ENCODE data around the gene PET117.
A peak's percentile ranks its signal among the peaks of the same experiment; 100 is the strongest.
"Not testable (repeated sequence)": the region's sequence is repeated elsewhere in the genome, so short reads cannot be mapped to it uniquely, and the experiment has no call there.

PET117 gene, protein sequence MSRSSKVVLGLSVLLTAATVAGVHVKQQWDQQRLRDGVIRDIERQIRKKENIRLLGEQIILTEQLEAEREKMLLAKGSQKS

DNA sequence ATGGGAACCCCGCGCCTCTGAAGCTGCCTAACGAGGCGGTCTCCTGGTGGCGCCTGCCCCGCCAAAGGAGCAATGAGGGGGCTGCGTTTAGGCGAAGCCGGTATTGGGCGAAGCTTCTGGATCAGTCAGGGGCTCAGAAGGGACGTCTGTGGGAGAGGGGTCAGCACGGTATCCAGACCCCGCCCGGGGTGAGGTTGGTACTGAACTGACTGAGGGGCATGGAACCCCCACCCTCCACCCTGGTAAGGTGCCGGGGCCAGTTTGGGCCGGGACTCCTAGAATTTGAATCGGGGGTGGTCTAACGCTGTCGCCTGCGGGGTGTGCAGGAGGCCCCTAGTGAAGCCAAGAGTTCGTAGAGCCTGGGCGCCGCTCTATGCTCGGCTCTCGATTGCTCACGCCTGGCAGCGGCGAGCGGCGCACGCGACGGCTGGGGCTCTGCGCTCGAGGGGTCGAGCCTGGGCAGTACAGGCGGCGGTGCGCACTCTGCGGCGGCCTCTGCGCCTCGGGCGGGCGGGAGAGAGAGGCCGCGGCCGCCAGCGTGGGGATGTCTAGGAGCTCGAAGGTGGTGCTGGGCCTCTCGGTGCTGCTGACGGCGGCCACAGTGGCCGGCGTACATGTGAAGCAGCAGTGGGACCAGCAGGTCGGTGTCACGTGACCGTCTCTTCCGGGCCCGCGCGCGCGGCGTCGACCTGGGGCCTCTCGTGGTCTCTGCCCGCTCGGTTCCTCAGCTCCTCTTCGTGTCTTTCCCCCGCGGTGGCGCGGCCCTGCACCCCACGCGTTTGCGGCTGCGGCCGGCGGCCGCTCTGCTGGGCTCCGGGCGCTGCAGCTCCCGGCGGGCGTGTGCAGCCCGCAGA, at the start of gene PET117, which contains the start of gene KAT14:
PET117 (plus strand) TSS at position 452 of the 854 bp plus-strand sequence; CDS start at position 545, 93 bp downstream.
KAT14 (plus strand) TSS at position 452 of the 854 bp plus-strand sequence. CDS start 4,798 bp downstream, outside the sequence.
- peak; percentile 76 to 85 for DNase-seq (ENCODE audit: extremely low read depth in 1 of 2, low read depth in 1 of 2)

DNA sequence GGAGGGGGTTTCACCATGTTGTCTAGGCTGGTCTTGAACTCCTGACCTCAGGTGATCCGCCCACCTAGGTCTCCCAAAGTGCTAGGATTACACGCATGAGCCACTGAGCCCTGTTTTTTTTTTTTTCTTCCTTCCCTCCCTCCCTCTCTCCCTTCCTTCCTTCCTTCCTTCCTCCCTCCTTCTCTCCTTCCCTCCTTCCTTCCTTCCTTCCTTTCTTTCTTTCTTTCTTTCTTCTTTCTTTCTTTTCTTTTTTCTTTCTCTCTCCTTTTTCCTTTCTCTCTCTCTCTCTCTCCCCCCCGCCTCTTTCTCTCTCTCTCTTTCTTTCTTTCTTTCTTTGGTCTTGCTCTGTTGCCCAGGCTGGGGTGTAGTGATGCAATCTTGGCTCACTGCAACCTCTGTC, 49.4 kb upstream of the PET117 start:
- DNase-seq (ENCODE audit: extremely low read depth in 1 of 2, low read depth in 1 of 2): not testable (repeated sequence)

DNA sequence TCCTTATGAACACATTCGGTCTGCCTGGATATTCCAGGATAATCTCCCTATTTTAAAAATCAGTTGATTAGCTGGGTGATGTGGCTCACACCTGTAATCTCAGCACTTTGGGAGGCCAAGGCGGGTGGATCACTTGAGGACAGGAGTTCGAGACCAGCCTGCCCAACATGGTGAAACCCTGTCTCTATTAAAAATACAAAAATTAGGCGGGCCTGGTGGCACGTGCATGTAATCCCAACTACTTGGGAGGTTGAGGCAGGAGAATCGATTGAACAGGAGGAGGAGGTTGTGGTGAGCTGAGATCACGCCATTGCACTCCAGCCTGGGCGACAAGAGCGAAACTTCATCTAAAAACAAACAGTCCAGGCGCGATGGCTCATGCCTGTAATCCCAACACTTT, 48.8 kb upstream of the PET117 start:
- not testable (repeated sequence) for DNase-seq (ENCODE audit: extremely low read depth in 1 of 2, low read depth in 1 of 2)

DNA sequence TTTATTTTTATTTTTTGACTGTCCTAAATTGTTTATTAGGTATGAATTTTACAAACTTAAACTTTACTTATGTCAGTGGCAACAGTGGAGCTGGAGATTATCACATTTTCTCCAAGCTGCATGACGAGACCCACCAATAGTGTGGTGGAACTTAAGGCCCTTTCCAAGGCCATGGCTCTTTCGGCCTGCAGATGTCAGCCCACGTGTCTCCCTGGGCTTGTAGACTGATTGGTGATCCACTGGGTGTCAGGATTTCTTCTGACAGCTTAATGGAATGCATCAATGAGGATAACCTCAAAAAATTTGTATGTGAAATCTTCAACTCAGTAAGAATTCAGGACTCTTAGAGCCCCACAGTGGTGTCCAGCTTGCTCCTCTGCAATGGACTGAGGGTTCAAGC, 47.6 kb upstream of the PET117 start:
- DNase-seq (ENCODE audit: extremely low read depth in 1 of 2, low read depth in 1 of 2): no peak

DNA sequence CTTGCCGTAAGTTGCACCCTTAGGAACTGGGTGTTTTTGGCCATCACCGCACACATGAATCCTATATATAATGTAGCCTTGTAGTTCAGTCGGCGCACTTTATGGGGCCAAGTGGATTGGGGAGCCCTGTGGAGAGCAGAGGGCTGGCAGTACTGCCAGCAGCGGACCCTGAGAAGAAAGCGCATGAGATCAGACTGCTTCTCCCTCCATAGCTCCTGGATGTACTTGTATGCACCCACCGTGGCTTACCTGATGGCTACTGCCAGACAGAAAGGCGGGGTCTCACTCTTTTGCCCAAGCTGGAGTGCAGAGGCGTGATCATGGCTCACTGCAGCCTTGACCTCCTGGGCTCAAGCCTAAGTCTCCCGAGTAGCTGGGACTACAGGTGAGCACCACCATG, 47.2 kb upstream of the PET117 start:
- no peak for DNase-seq (ENCODE audit: extremely low read depth in 1 of 2, low read depth in 1 of 2)

DNA sequence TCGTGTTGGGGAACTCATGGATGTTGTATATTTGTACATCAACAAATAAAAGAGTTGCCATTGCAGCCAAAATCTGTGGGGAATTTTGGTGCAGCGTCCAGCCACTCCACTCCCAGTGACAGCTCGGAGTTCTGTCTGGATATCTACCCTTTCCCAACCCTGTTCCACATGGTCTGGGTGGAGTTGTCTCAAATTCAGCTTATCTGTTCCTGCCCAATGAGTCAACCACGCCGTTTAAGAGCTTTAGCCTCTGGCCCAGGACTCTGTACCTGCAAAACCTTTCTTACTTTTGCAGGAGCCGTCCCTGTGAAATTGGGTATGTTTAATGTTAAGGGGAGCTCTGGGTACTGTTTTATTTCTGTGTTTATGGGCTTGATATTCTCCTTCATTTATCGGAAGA, 46.0 kb upstream of the PET117 start:
- no peak for DNase-seq (ENCODE audit: extremely low read depth in 1 of 2, low read depth in 1 of 2)

DNA sequence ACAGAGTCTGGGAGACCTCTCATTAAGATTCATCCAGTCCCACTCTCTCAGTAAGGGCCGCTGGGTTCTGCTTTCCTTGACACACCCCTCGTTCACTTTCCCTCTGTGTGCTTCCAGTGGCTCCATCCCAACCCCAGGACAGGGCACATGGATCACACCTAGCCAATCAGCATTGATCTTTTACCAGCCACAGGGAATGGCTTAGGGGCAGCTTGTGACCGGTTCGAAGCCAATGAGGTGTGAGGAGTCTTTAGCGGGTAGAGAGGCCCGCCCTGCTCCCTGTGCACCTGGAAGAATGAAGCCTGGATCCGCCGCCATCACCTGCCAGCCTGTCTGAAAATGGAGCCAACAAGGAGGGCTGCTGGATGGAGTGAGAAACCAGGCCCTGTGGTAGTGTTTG, 44.8 kb upstream of the PET117 start:
- DNase-seq (ENCODE audit: extremely low read depth in 1 of 2, low read depth in 1 of 2): no peak

DNA sequence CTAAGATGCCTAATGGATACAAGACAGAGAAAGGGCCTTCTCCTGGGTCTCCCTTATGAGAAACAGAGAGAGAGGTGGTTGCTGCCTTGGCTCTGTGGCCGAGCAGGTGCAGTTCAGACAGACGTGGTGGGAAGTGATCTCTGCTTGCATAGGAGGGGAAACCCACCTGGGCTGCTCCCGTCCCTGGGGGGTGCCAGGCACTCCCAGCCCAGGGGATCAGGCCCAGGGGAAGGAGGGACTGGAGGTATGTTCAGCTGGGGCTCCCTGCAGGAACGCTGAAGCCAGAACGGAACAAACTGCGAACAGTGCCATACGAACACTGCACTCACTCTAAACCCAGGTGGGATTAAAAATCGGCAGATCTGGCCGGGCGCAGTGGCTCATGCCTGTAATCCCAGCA, 44.3 kb upstream of the PET117 start:
- DNase-seq (ENCODE audit: extremely low read depth in 1 of 2, low read depth in 1 of 2): no peak

DNA sequence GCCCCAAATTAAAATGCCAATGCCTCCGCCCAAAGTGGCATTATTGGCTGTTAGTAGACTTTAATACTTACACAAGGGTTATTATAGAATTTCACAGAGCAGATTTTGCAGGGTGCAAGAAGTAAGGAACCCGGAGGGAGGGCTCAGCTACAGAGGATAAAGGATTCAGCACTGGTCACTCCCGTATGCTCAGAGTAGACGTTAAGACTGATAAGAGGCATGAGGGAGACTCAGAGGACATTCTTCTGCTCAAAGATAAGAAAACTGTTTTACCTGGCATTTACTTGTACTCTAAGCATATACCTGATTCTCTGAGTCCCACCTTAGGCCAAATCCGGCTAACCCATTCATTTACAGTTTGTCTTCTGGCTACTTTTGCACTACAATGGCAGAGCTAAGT, 43.5 kb upstream of the PET117 start:
- no peak for DNase-seq (ENCODE audit: extremely low read depth in 1 of 2, low read depth in 1 of 2)

DNA sequence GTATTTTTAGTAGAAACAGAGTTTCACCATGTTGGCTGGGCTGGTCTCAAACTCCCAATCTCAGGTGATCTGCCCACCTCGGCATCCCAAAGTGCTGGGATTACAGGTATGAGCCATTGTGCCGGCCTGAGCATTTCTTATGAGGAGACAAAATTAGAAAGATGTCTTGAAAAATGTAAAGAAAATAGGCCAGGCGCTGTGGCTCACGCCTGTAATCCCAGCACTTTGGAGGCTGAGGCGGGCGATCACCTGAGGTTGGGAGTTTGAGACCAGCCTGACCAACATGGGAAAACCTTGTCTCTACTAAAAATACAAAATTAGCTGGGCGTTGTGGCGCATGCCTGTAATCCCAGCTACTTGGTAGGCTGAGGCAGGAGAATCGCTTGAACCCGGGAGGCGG, 37.1 kb upstream of the PET117 start:
- not testable (repeated sequence) for DNase-seq (ENCODE audit: extremely low read depth in 1 of 2, low read depth in 1 of 2)

DNA sequence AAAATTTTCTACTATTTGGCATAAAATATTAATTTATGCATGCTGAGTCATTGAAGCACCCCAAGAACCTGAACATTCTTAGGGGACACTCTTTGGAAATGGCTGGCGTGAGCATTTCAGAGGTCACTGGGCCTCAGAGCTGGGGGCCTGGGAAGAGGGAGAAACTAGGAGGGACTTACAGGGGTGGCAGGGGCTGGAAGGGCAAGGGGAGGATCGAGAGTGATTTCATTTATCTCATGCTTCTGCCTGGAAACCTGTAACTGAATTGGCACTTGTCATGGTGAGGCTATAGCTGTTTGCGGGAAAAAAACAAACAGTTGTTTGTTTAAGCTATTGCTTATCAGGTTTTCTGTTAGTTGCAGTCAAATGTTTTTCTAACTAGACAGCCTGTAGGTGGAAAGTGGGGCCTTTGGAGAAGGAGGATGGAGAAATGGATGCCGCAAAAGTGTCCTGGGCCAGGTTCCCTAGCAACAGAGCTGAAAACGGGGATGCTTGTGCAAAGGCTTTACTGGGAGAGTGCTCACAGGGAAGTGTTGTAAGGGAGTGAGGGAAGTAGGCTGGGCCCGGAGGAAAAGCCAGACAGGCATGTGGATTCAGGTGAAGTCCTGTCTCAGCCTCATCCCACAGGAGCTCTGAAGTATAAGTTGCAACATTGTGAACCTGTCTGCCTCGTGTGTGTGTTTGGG, 36.4 kb upstream of the PET117 start:
- no peak for DNase-seq (ENCODE audit: extremely low read depth in 1 of 2, low read depth in 1 of 2)

DNA sequence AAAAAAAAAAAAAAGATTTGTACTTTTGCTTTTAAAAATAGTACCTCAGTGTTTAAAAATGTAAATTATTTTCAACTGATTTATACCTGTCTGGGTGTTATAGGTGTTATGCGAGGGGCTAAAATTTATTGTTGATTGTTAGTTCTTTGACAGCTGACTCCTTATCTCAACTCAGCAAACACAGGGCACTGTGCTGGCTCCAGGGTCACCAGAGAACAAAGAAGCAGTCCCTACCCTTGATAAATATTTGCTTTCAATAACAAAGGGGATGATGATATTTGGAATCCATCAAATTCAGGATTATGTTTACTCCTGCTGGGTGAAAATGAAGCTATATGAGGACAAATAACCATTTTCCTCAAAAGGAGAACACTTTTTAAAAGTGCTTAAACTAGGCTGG, 34.2 kb upstream of the PET117 start:
- no peak for DNase-seq (ENCODE audit: extremely low read depth in 1 of 2, low read depth in 1 of 2)

DNA sequence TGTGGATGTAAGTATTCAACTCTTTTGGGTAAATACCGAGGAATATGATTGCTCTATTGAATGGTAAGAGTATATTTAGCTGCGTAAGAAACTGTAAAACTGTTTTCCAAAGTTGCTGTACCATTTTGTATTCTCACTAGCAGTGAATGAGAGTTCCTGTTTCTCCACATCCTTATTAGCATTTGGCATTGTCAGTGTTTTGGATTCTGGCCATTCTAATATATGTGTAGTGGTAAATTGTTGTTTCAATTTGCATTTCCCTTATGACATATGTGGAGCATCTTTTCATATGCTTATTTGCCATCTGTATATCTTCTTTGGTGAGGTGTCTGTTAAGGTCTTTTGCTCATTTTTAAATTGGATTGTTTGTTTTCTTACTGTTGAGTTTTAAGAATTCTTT, 29.3 kb upstream of the PET117 start:
- no peak for DNase-seq (ENCODE audit: extremely low read depth in 1 of 2, low read depth in 1 of 2)

DNA sequence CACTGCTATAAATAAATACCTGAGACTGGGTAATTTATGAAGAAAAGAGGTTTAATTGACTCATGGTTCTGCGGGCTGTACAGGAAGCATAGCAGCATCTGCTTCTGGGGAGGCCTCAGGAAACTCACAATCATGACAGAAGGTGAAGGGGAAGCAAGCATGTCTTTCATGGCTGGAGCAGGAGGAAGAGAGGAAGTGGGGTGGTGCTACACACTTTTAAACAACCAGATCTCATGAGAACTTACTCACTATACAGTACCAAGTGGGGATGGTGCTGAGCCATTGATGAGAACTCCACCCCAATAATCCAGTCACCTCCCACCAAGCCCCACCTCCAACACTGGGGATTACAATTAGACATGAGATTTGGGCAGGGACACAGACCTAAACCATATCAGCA, 9.1 kb upstream of the PET117 start:
- peak in 1 of 2 donors; percentile 2 for DNase-seq (ENCODE audit: extremely low read depth in 1 of 2, low read depth in 1 of 2)

DNA sequence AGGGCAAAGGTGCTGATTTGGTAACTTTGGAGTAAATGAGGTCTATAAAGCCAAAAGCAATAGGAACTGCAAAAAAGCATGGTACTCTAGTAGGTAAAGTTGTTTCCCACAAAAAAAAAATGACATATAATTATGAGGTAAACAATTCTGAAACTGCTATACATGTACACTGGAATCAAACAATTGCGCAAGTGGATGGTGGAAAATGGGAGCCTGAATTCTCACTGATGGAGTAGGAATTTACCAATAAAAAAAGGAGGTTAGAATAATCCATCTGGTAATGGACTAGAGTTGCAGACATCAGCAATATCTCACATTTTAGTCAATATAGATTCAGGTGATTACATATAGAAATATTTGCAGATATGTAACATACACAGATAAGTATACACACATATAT, 5.0 kb upstream of the PET117 start:
- DNase-seq (ENCODE audit: extremely low read depth in 1 of 2, low read depth in 1 of 2): no peak

DNA sequence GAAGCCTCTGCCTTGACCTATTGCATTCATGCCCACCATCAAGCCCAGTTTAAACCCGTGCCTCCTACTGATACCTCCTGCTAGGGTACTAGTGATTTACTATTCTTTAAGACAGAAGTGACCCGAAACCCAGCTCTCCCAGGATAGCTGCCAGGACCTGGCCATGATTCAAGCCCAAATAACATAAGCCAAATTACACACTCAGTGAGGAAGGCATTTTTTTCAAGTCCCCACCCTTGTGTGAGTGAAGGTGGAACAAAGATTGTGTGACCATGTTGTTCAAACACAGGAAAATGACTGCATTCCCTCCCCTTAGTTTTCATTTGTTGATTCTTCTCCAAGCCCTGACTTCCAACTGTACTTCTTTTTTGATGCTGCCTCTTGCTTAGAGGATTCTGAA, 3.7 kb upstream of the PET117 start:
- no peak for DNase-seq (ENCODE audit: extremely low read depth in 1 of 2, low read depth in 1 of 2)

DNA sequence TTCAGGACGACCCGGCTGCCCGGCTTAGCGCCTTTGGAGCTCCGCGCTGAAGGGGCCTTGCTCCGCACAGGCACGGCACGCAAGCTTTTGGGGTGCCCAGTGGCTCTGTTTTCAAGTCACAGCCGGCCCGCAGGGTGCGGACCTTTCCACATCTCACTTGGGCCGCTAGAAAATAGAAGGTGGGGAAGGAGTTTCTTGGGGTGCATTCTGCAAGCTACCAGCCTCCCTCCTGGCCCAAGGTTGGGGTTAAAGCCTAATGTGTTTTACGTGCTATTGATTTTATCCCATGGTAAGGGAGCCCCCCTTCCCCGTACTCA, 561 bp downstream of the PET117 start:
- DNase-seq (ENCODE audit: extremely low read depth in 1 of 2, low read depth in 1 of 2): no peak

DNA sequence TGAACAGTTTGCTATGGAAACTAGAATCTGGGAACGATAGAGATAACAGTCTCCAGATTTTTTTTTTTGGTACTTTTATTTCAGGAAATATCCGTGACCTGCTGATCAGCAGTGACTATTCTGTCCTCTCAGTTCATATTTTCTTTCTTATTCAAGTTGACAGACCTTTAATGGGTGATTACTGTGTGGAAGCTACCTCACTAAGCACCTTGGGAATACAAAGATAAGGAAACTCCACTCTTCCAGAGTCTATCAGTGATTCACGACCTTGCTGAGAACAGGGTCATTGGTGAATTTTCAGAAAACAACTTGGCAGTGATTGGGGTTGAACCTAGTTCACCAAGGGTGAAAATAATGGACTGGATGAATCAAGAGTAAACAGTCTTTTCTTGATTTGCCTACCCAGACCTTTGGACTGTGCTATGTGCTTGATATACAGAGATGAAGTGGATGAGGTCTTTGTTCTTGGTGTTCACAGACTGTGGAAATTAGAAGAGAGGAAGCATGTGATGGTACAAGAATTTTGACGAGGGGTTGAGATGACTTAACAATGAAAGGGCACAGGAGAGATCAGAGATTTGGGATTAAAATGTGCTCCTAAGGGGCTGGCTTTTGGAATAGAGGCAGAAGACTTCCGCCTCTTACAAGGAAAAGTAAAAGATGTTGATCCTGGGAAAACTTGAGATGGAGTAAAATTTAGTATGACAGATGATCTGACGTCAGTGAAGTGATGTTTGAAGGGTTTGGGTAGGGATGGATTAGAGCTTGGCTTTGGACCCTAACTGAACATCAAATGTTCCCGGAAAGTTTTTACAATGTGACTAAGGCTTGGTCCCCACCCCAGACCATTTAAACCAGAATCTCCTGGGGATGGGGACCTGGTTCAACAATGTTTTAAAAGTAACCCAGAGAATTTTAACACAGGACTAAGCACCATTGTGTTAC, 1.2 kb downstream of the PET117 start:
- no peak for DNase-seq (ENCODE audit: extremely low read depth in 1 of 2, low read depth in 1 of 2)

DNA sequence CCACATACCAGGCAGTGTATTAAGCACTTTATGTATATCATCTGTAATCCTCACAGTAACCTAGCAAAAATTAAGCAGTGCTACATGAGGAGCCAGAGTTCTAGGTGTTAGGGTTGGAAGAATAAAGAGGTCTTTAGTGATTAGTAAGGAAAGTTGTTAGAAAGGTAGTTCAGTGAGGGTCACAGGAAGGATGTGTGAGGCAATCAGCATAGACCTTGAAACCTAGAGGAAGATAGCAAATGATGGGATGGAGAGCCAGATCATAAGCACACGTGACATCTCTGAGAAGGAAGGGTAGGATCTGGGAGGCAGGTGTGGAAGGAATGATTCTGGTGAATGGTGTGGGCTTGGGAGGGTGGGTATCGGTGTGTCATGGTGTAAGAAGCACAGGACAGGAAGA, 2.2 kb downstream of the PET117 start:
- no peak for DNase-seq (ENCODE audit: extremely low read depth in 1 of 2, low read depth in 1 of 2)

DNA sequence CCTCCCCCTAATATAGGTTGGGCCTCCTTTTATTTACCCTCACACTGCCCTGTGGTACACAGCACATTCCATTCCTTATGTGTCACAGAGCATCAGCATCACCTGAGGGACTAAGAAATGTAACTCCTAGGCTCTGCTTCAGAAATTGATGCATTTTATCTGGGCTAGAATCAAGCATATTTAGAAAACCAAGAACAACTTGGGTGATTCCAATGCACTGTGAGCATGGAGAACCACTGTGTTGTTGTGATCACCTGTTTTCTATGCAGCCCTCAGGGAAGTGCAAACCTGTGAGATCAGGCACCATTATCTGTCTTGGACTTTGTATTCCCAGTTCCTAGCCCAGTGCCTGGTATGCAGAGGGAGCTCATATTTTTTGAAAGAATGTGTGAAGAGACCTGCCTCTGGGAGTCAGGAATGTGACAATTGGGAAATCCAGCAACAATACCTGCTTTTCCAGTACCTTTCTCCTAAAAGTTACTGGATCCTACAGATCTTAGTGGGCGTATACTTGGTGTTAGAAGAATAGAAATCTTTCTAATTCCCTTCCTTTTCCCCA, 7.0 kb downstream of the PET117 start:
- DNase-seq (ENCODE audit: extremely low read depth in 1 of 2, low read depth in 1 of 2): no peak

DNA sequence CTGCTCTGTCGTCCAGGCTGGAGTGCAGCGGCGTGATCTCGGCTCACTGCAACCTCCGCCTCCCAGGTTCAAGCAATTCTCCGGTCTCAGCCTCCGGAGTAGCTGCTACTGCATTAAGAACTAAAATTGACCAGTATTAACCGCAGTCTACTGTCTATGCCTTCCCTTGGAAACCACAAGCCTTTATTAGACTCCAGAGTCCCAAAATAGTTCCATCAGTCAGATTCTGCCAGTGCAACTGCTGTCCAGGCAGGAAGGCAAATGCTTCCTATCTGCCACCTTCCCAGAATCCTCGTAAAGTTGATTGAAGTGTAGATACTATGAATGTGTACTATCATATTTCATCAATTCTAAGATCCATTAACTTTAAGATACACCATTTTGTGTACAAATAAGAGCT, 16.7 kb downstream of the PET117 start:
- DNase-seq (ENCODE audit: extremely low read depth in 1 of 2, low read depth in 1 of 2): no peak

Measured in stimulated activated CD8-positive, alpha-beta memory T cell treated with anti-CD3 and anti-CD28 coated beads, Interleukin-7, amount 100 ng/mL, for 48 hours (primary cell).